Measurements from ENCODE around the gene FILIP1L. TPM values are rescaled to one million over a fixed set of nuclear protein-coding genes. Genes with fewer than 3 reads are reported as not detected.

Gene FILIP1L
- total RNA-seq, 4 donors from 2014 or later, result 26.7 to 46.3 (median 30.8) TPM

DNA sequence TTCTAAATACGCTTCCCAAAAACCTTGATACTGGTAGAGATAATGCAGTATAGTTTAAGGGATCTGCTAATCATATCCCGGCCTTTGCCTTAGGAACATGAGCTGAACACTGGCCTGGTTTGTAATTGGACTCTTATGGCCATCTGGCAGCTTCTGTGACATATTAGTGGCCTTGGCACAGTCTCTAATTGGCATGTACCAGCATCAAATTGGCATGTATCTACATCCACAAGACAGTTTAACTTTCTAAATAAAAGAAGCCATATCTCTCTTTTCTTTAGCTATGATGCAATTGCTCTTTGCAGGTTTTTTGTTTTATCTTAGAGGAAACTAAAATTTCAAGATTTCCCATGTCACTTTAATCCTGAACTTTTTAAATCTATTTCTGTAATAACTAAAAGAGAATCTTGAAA, 44.6 kb upstream of the FILIP1L start:
- H3K4me1 ChIP-seq, result peaks cover 0 to 32% (median 5%) of the 10 kb centered on the region in 4 donors
- DNase-seq (ENCODE audit: low spot score in 2 of 2), result no peak
- no peaks in the 10 kb centered on the region for H3K27me3 ChIP-seq
- 77 to 88% methylated on average over 2 of the region's 2 CpGs for WGBS, 2 donors
- H3K36me3 ChIP-seq, result peaks cover 0 to 30% (median 0%) of the 10 kb centered on the region in 3 donors
- H3K27ac ChIP-seq, result peak overlapping the region in 1 of 4 donors; percentile 65
- H3K4me3 ChIP-seq, result no peak overlapping the region
- peaks cover 0 to 21% (median 4%) of the 10 kb centered on the region in 4 donors for H3K9me3 ChIP-seq
- TF ChIP-seq POLR2A (IDR thresholded peaks at IDR 0.05) (no peak), EP300 (IDR thresholded peaks at IDR 0.05) (no peak)
- TF ChIP-seq, protein P1, sequence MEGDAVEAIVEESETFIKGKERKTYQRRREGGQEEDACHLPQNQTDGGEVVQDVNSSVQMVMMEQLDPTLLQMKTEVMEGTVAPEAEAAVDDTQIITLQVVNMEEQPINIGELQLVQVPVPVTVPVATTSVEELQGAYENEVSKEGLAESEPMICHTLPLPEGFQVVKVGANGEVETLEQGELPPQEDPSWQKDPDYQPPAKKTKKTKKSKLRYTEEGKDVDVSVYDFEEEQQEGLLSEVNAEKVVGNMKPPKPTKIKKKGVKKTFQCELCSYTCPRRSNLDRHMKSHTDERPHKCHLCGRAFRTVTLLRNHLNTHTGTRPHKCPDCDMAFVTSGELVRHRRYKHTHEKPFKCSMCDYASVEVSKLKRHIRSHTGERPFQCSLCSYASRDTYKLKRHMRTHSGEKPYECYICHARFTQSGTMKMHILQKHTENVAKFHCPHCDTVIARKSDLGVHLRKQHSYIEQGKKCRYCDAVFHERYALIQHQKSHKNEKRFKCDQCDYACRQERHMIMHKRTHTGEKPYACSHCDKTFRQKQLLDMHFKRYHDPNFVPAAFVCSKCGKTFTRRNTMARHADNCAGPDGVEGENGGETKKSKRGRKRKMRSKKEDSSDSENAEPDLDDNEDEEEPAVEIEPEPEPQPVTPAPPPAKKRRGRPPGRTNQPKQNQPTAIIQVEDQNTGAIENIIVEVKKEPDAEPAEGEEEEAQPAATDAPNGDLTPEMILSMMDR (IDR thresholded peaks at IDR 0.05), result no peak

DNA sequence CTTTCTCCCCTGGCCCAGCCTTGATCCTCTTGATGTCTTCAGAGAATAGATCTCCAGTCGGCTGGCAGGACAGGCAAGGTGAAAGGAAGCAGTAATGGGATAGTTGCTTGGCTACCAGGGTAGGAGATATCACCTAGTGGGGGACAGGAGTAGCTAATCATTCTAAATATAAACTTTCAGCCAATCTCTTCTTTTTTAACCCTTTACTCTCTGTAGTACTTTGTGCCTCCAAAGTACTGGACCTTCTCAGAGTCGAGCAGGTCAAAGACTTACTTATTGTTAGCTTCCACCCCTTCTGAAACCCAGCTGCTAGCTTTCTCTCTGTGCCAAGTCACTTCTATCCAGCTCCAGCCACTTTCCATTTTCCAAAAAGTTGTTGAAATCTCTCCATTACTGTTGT, 43.4 kb upstream of the FILIP1L start:
- H3K36me3 ChIP-seq, result peaks cover 0 to 42% (median 0%) of the 10 kb centered on the region in 3 donors
- no peaks in the 10 kb centered on the region for H3K27me3 ChIP-seq
- TF ChIP-seq POLR2A (IDR thresholded peaks at IDR 0.05) (no peak), EP300 (IDR thresholded peaks at IDR 0.05) (no peak)
- TF ChIP-seq, protein P1 (IDR thresholded peaks at IDR 0.05), result no peak
- H3K4me3 ChIP-seq, result no peak overlapping the region
- H3K27ac ChIP-seq, result no peak overlapping the region
- H3K4me1 ChIP-seq, result peaks cover 0 to 23% (median 5%) of the 10 kb centered on the region in 4 donors
- DNase-seq (ENCODE audit: low spot score in 2 of 2), result no peak
- H3K9me3 ChIP-seq, result peaks cover 0 to 21% (median 4%) of the 10 kb centered on the region in 4 donors
- WGBS, 2 donors, result 82 to 92% methylated on average over 2 of the region's 2 CpGs

DNA sequence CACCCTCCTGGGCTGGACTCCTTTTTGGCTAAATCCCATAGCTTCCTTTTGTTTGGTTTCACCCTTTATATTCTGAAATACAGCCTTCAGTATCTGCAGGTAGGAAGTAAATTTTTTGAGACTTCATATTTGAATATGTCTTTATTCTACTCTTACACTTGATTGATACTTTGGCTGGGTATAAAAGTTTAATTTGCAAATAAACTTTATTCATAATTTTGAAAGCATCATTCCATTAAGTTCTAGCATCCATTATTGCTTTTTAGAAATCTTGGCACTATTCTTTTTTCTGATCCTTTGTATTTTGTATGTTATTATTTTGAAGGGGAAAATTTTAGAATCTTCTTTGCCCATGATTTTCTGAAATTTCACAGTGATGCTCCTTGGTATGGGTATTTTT, 41.3 kb upstream of the FILIP1L start:
- H3K27ac ChIP-seq, result no peak overlapping the region
- DNase-seq (ENCODE audit: low spot score in 2 of 2), result no peak
- H3K27me3 ChIP-seq, result no peaks in the 10 kb centered on the region
- TF ChIP-seq EP300 (IDR thresholded peaks at IDR 0.05) (no peak), POLR2A (IDR thresholded peaks at IDR 0.05) (no peak)
- TF ChIP-seq, protein P1 (IDR thresholded peaks at IDR 0.05), result no peak
- H3K9me3 ChIP-seq, result peaks cover 0 to 21% (median 4%) of the 10 kb centered on the region in 4 donors
- peaks cover 0 to 61% (median 0%) of the 10 kb centered on the region in 3 donors for H3K36me3 ChIP-seq
- no peak overlapping the region for H3K4me3 ChIP-seq
- H3K4me1 ChIP-seq, result peaks cover 0 to 19% (median 5%) of the 10 kb centered on the region in 4 donors

DNA sequence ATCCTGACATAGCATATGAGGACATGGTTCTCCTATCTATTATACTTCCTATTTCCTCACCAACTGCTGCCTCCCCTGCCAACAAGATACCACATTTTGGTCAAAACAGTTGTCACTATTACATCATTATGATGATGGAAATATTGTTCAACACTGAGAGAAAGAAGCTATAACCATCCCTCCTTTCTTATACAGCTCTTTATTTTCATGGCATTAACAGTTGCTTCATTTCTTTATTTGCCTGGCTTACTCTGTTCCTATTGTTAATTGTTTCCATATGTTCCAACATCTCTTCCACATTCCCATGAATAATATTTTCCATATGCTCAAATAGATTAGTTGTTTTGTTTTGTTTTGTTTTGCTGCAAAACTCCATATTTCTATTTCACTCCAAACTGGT, 40.8 kb upstream of the FILIP1L start:
- H3K27ac ChIP-seq, result no peak overlapping the region
- H3K4me1 ChIP-seq, result peaks cover 0 to 21% (median 5%) of the 10 kb centered on the region in 4 donors
- no peak for DNase-seq (ENCODE audit: low spot score in 2 of 2)
- H3K36me3 ChIP-seq, result peaks cover 0 to 61% (median 0%) of the 10 kb centered on the region in 3 donors
- TF ChIP-seq EP300 (IDR thresholded peaks at IDR 0.05), result no peak
- TF ChIP-seq POLR2A (IDR thresholded peaks at IDR 0.05), result no peak
- TF ChIP-seq, protein P1 (IDR thresholded peaks at IDR 0.05), result no peak
- no peaks in the 10 kb centered on the region for H3K27me3 ChIP-seq
- no peak overlapping the region for H3K4me3 ChIP-seq
- peaks cover 0 to 21% (median 4%) of the 10 kb centered on the region in 4 donors for H3K9me3 ChIP-seq

DNA sequence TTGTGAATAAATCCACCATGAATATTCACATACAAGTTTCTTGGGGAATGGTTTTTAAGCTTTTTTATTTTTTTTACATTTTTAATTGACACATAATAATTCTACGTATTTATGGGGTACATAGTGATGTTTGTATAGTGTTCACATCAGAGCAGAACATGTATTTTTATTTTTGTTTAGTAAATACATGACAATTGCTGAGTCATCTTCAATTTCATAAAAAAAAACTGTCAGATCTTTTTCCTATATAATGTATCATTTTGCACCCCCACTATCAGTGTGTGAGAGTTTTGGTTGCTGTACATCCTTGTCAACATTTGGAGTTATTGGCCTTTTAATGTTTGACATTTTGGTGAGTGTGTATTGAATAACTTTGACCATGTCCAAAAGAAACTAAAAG, 39.9 kb upstream of the FILIP1L start:
- DNase-seq (ENCODE audit: low spot score in 2 of 2), result no peak
- Histone ChIP-seq H3K4me1 (peaks cover 0 to 12% (median under 1%) of the 10 kb centered on the region in 4 donors), H3K27me3 (no peaks in the 10 kb centered on the region), H3K36me3 (peaks cover 0 to 61% (median 0%) of the 10 kb centered on the region in 3 donors), H3K4me3 (no peak overlapping the region), H3K9me3 (peaks cover 0 to 21% (median 4%) of the 10 kb centered on the region in 4 donors), H3K27ac (no peak overlapping the region)
- WGBS, 2 donors, result 97 to 98% methylated on average over 1 of the region's 1 CpG
- TF ChIP-seq POLR2A (IDR thresholded peaks at IDR 0.05), result no peak
- TF ChIP-seq, protein P1 (IDR thresholded peaks at IDR 0.05), result no peak
- no peak for TF ChIP-seq EP300 (IDR thresholded peaks at IDR 0.05)
